ENCODE data around the gene WWOX. TPM values are rescaled to one million over a fixed set of nuclear protein-coding genes. Genes with fewer than 3 reads are reported as not detected.

The WWOX gene
- total and polyA plus RNA-seq, 2 of the 8 experiments (the other 6 are each of a cell fraction or from before 2014, with no cell fraction given), result 5.4 to 16.7 TPM

DNA sequence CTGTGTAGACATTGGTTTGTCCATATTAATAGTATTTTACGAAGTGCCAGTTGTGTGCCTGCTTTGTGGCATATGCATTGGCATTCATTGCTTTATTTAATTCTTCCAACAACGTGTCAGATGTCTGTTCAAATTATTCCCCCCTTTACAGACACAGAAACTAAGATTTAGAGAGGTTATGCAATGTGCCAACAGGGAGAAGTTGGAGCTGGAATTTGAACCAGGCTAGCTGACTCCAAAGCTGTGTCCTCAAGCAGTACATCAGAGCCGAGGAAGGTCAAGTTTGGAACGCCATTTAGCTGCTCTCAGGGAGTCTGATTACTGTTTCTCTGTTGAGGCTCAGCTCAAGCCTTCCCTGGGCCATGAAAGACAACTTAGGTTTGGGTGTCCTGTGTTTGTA lies 232.3 kb downstream of the WWOX start (continued):
- TF ChIP-seq, protein P1, sequence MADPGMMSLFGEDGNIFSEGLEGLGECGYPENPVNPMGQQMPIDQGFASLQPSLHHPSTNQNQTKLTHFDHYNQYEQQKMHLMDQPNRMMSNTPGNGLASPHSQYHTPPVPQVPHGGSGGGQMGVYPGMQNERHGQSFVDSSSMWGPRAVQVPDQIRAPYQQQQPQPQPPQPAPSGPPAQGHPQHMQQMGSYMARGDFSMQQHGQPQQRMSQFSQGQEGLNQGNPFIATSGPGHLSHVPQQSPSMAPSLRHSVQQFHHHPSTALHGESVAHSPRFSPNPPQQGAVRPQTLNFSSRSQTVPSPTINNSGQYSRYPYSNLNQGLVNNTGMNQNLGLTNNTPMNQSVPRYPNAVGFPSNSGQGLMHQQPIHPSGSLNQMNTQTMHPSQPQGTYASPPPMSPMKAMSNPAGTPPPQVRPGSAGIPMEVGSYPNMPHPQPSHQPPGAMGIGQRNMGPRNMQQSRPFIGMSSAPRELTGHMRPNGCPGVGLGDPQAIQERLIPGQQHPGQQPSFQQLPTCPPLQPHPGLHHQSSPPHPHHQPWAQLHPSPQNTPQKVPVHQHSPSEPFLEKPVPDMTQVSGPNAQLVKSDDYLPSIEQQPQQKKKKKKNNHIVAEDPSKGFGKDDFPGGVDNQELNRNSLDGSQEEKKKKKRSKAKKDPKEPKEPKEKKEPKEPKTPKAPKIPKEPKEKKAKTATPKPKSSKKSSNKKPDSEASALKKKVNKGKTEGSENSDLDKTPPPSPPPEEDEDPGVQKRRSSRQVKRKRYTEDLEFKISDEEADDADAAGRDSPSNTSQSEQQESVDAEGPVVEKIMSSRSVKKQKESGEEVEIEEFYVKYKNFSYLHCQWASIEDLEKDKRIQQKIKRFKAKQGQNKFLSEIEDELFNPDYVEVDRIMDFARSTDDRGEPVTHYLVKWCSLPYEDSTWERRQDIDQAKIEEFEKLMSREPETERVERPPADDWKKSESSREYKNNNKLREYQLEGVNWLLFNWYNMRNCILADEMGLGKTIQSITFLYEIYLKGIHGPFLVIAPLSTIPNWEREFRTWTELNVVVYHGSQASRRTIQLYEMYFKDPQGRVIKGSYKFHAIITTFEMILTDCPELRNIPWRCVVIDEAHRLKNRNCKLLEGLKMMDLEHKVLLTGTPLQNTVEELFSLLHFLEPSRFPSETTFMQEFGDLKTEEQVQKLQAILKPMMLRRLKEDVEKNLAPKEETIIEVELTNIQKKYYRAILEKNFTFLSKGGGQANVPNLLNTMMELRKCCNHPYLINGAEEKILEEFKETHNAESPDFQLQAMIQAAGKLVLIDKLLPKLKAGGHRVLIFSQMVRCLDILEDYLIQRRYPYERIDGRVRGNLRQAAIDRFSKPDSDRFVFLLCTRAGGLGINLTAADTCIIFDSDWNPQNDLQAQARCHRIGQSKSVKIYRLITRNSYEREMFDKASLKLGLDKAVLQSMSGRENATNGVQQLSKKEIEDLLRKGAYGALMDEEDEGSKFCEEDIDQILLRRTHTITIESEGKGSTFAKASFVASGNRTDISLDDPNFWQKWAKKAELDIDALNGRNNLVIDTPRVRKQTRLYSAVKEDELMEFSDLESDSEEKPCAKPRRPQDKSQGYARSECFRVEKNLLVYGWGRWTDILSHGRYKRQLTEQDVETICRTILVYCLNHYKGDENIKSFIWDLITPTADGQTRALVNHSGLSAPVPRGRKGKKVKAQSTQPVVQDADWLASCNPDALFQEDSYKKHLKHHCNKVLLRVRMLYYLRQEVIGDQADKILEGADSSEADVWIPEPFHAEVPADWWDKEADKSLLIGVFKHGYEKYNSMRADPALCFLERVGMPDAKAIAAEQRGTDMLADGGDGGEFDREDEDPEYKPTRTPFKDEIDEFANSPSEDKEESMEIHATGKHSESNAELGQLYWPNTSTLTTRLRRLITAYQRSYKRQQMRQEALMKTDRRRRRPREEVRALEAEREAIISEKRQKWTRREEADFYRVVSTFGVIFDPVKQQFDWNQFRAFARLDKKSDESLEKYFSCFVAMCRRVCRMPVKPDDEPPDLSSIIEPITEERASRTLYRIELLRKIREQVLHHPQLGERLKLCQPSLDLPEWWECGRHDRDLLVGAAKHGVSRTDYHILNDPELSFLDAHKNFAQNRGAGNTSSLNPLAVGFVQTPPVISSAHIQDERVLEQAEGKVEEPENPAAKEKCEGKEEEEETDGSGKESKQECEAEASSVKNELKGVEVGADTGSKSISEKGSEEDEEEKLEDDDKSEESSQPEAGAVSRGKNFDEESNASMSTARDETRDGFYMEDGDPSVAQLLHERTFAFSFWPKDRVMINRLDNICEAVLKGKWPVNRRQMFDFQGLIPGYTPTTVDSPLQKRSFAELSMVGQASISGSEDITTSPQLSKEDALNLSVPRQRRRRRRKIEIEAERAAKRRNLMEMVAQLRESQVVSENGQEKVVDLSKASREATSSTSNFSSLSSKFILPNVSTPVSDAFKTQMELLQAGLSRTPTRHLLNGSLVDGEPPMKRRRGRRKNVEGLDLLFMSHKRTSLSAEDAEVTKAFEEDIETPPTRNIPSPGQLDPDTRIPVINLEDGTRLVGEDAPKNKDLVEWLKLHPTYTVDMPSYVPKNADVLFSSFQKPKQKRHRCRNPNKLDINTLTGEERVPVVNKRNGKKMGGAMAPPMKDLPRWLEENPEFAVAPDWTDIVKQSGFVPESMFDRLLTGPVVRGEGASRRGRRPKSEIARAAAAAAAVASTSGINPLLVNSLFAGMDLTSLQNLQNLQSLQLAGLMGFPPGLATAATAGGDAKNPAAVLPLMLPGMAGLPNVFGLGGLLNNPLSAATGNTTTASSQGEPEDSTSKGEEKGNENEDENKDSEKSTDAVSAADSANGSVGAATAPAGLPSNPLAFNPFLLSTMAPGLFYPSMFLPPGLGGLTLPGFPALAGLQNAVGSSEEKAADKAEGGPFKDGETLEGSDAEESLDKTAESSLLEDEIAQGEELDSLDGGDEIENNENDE (IDR thresholded peaks at IDR 0.05; ENCODE audit: insufficient replicate concordance, low read length), result no peak
- no peak for TF ChIP-seq POLR2AphosphoS5 (IDR thresholded peaks at IDR 0.05; ENCODE audit: low read depth, low read length)
- no peak for TF ChIP-seq TCF12 (IDR thresholded peaks at IDR 0.05; ENCODE audit: low read depth, low read length)
- no peak for TF ChIP-seq RBBP5 (IDR thresholded peaks at IDR 0.05; ENCODE audit: borderline replicate concordance, low read depth, low read length)

All from H1 (cell line).